ENCODE measurements around the gene DFFB. TPM values are rescaled to one million over a fixed set of nuclear protein-coding genes. Genes with fewer than 3 reads are reported as not detected.

The DFFB gene
- 2.8 to 4.3 TPM (median 3.9 TPM) in 5 replicates for total RNA-seq (2022; extraction: Qiagen RNA extraction; ENCODE audit: low read depth)

GRCh38 chr1:3856923-3857790, at the start of gene DFFB, which contains the start of gene CEP104:
Gene DFFB (plus strand): TSS chr1:3857476. CDS start chr1:3857604, 128 bp downstream.
Gene CEP104 (minus strand): TSS chr1:3857211. CDS start chr1:3852407, 4,804 bp downstream.

GRCh38 chr1:3900150-3900968, 43.1 kb downstream of the DFFB start, which contains the start of gene C1orf174:
Gene C1orf174 (minus strand): TSS chr1:3900272. CDS start chr1:3900186, 86 bp downstream.

Other genes with a start within 250 kb of the DFFB start
- gene MEGF6, start 246.0 kb upstream of the DFFB start, total RNA-seq (2022; extraction: Qiagen RNA extraction; ENCODE audit: low read depth): 10.0 to 16.0 TPM (median 11.9 TPM) in 5 replicates
- 22.3 to 27.4 TPM (median 26.1 TPM) in 5 replicates for gene TPRG1L, start 232.5 kb upstream of the DFFB start, total RNA-seq (2022; extraction: Qiagen RNA extraction; ENCODE audit: low read depth)
- gene WRAP73, start 207.4 kb upstream of the DFFB start, total RNA-seq (2022; extraction: Qiagen RNA extraction; ENCODE audit: low read depth): 18.3 to 21.9 TPM (median 20.6 TPM) in 5 replicates
- 0.36 to 0.62 TPM (median 0.49 TPM) in 5 replicates for gene TP73, start 205.0 kb upstream of the DFFB start, total RNA-seq (2022; extraction: Qiagen RNA extraction; ENCODE audit: low read depth)
- not detected in 5 replicates for gene CCDC27, start 105.0 kb upstream of the DFFB start, total RNA-seq (2022; extraction: Qiagen RNA extraction; ENCODE audit: low read depth)
- gene SMIM1, start 84.7 kb upstream of the DFFB start, total RNA-seq (2022; extraction: Qiagen RNA extraction; ENCODE audit: low read depth): 0.47 to 1.9 TPM (median 1.2 TPM) in 4 of 5 replicates, not detected in the other
- 30.2 to 35.8 TPM (median 34.7 TPM) in 5 replicates for gene LRRC47, start 61.0 kb upstream of the DFFB start, total RNA-seq (2022; extraction: Qiagen RNA extraction; ENCODE audit: low read depth)
- 12.3 to 19.2 TPM (median 18.5 TPM) in 5 replicates for gene CEP104, start 265 bp upstream of the DFFB start, total RNA-seq (2022; extraction: Qiagen RNA extraction; ENCODE audit: low read depth)
- gene C1orf174, start 42.8 kb downstream of the DFFB start, total RNA-seq (2022; extraction: Qiagen RNA extraction; ENCODE audit: low read depth): 21.6 to 24.6 TPM (median 24.2 TPM) in 5 replicates

Measured in A549 treated with CpdA at 1 μM for 4 hours (cell line).